Measurements from ENCODE around the gene ENTHD1.

ENTHD1 gene

DNA sequence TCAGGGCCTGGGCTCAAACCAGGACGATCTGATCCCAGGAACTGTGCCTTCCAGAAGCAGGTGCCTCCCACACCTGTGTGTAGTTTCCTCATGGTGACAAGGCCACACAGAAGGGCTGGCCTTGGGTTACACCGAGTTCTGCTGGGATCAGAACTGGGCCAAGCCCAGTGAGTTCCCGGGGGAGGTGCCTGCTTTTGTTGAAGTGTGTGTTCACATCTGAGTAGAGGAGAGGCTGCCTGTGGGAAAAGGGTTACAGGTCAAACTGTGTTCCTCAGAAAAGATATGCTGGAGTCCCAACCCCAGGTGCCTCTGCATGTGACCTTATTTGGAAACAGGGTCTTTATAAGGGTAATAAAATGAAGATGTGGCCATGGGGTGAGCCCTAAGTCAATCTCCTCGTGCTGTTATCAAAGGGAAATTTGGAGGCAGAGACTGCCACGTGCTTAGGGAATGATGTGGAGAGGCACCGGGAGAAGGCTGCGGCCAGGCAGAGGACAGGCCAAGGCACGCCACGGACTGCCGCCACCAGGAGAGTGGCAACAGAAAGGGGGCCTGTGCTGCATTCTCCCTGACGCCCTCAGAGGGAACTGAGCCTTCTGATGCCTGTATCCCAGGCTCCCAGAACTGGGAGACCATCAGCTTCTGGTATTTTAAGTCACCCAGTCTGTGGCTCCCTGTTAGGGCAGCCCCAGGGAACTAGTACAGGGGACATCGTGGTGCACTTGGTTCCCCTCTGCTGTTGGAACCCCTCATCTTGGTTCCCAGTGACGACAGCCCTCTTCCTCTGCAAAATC, 164.2 kb downstream of the ENTHD1 start:
- DNase-seq (ENCODE audit: low spot score) = no peak

DNA sequence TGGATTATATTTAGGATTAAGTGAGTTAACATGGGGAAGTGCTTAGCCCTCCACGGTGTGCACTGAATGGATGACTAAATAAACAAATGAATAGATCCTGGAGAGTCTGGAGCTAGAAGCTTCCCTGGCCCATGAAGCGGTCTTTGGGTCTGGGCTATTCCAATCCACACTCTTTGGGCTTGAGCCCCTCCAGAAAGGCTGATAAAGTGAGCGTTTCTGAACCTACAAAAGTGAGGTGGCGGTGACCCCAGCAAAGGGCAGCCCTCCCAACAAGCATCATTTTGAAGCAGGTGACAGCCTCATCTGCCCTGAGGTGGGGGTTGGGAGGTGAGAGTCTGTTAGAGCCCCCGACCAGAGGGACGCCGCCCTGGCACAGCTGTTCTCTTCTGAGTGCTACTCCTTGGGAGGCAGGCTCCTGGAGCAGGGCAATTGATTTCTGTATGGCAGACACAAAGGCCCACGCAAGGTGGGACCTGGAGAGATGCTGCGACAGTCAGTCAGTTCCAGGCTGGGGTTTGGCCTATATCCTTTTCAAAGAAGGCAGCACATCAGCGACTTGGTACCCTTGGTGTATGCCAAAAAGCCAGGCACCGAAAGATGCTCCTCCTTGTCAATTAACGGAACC, 165.2 kb downstream of the ENTHD1 start:
- DNase-seq (ENCODE audit: low spot score) = no peak

DNA sequence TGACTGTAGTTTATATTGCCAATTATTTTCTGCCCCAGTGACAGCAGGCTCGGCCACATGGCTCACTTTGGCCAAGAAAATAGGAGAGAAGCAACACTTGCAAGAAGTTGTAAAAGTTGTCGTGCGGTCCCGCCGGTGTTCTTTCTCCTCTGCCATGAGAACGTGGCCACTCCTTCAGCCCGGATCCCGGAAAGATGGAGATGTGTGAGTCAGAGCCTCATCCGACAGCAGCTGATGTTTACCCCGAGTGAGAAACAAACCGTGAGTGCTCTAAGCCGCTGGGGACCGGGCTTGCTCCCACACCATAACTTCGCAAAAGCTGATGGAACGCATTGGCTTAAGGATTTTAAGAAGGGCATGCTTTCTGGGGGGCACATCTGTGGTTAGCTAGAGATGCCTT, 166.0 kb downstream of the ENTHD1 start:
- no peak for DNase-seq (ENCODE audit: low spot score)

DNA sequence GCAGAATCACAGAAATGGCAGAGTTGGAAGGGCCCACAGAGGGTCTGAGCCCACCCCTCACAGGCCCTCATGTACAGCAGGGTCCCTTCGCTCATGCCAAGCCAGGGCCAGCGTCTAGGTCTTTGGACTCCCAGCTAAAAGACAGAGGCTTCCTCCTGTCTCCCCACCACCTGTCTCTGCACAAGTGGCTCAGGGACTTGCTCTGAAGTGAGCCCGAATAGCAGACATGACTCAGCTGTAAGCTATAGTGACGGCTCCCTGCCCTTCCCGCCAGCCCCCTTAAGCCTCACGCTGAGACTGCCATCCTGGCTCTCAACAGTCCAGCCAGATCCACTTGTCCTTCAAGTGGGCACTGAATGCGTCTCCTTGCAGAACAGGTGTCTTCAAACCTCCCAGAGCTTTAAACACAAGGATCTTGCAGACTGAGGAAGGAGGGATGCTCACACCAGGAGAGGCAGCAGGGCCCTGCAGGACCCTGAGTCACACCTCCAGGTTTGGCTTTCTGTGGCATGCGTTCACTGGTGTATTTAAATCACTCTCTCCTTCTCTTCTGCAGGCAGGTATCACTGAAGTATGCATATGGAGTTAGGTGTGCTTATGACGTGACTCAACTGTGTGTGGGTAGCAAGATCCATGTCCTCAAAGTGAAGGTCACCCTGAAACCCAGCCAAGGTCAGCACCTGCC, 168.1 kb downstream of the ENTHD1 start:
- no peak for DNase-seq (ENCODE audit: low spot score)

DNA sequence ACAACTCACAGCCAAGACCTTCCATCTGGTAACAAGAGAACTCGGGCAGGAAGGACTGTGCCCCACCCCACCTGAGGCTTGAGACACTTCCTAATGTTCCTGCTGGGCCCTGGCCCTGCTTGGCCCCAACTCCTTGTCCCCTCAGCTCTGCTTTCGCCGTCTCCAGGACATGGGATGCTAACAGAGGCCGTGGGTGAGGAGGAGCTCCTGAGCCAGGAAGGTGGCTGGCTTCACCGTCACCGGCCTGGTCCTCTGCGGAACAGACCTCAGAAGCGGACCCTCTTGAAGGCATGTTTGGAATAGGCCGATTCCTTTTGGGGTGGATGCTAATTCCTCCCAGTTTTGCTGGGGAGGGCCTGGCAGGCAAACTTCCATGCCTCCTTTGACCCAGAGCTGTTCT, 168.7 kb downstream of the ENTHD1 start:
- DNase-seq (ENCODE audit: low spot score) = no peak

DNA sequence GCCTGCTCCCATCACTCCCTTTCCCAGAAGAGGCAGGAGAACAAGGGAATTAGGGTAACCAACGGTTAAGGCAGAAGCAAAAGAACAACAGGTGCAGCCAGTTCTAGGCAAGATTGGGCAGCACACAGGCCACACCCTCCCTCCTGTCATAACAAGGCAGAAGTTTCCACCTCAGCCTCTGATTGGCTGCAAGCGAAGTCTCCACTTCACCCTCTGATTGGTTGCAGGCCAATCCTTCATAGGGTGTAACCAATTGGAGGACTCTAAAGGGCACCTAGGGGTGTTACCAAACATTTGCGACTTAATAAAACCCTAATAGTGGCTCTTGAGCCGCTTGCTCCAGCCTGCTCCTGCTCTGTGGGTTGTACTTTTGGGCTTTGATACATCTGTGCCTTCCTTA, 169.2 kb downstream of the ENTHD1 start:
- no peak for DNase-seq (ENCODE audit: low spot score)

DNA sequence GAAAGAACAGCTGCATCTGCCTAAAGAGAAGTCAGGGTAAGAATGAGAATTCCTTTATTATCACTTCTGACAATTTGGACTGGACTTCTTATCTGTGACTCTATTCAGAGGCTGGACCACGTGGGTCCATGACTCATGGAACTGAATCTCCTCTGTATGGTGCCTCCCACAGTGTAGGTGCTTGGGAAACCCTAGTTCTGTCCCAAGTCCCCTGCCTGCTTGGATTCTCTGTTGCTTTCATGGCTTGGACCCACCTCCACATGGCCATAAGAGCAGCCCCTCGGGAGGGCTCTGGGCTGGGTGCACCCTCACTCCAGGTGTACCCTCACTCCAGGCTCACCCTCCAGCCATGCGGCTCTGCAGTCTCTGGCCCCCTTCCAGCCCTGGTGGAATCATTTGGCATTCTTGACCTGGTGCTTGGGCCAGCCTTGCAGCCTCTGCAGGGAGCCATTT, 169.6 kb downstream of the ENTHD1 start:
- no peak for DNase-seq (ENCODE audit: low spot score)

DNA sequence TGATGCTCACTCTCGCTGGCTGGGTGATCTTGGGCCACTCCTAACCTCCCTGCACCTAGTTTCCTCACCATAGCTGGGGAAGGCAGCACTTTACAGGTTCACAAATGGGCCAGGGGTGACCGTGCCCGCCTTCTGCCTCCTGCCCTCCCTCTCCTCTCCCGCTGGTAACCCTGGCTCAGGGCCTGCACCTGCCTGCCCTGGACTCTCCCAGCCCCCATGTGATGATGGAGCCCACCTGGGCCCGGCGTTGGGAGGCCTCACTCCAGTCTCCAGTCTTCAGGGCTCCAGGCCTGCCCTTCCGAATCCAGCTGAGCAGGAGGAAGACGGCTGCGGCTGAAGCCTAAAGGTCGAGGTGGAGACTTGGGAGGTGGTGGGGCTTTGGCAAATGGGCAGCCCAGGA, 170.1 kb downstream of the ENTHD1 start:
- DNase-seq (ENCODE audit: low spot score) = no peak

DNA sequence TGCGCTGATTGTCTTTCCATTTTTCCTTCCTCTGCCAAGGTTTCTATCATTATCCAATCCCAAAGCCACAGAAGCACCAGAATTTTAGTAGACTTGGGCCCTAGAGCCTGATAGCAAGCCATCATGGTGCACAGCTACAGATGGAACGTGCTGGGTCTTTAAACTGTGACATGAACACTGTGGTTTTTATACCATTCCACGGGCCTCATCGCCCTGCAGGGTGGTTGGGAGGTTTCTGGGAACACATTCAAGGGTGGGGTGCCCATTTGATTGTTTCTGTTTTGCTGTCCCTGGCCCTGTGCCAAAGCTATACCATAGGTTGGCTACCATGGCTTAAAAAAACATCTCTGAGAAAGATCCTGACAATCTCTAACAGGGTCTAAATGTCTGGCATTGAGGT, 171.1 kb downstream of the ENTHD1 start:
- no peak for DNase-seq (ENCODE audit: low spot score)

DNA sequence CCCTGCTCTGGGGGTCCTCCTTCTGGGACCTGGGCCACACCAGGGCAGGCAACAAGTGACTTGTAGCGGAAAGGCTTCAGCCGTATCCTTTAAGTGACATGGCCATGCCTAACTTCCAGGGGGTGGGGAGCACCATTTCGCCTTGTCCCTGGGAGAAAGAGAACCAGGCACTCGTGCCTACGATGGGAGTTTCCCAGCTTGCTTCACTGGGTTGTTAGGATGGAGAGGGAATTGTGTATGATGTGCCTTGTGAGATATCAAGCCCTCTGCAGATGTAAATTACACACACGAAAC, 171.6 kb downstream of the ENTHD1 start:
- no peak for DNase-seq (ENCODE audit: low spot score)

DNA sequence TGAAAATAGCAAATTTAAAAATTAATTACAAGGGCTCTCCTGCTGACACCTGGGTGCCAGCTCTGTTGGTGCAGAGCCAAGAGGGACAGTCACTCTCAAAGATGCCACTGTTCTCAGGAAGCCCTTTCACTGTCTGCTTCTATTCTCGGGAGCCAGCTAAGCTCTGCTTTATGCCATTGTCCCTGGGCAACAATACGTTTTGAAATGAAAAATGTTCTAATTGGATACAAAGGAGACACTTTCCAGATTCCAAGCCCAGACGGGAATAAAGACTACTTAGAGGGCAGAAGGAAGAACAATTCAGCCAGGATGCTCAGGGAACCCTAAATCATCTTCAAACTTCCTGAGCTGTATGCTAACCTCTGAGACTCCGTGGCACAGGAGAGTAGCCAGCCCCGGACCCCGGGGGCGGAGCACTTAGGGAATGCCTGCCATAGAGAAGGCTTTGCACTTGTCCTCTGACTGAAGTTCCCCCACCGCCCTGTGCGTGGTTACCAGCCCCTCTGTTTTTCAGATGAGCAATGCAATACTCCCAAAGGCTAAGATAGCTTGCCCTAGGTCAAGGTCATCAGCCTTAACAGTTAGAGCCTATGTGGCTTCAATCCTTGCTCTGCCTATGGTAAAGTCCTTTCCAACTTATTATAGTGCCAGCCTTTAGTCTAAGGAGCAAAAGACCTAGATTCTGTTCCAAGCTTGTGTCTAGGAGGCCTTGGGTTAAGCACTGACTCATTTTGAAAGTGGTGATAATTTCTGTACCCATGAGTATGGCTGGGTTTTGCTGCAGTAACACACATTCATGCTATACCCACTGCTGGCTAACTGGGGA, 172.1 kb downstream of the ENTHD1 start:
- no peak for DNase-seq (ENCODE audit: low spot score)

DNA sequence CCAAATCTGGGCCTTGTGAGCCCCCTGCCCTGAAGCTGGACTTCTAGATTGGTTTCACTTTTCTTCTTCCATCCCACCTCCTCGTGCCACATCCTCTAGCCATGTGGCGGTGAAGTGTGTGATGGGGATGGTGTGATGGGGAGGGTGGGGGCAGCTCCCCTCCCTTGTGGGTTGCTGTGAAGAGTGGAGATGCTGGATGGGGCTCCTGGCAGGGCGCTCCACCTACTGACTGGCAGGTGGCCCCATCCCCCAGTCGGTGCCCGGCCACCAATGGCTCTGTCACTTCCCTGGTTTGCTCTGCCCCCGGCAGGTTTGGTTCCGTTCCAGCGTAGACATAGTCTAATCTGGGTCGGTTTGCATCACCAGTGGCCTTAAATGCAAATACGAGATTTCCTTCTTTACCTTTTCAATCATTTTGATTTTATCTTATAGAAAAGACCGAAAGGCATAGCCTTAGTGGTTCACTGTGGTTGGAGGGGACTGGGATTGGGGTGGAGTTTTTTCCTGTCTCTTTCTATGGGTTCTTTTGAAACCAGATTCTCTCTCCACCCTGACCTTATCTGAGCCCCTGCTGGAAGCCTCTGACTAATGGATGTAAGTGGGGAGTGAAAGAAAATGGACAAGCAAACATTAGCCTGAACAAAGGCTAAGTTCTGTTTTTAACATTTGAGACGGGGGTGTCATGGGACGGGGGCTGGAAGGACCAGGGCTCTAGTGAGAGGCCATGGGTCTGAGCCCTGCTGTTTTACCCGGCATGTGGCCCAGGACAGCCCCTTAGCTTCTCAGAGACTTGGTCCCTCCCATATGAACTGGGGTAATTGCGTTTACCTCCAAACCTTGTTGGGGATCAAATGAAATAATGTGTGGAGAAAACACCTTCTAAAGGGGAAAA, 173.8 kb downstream of the ENTHD1 start:
- DNase-seq (ENCODE audit: low spot score) = no peak

DNA sequence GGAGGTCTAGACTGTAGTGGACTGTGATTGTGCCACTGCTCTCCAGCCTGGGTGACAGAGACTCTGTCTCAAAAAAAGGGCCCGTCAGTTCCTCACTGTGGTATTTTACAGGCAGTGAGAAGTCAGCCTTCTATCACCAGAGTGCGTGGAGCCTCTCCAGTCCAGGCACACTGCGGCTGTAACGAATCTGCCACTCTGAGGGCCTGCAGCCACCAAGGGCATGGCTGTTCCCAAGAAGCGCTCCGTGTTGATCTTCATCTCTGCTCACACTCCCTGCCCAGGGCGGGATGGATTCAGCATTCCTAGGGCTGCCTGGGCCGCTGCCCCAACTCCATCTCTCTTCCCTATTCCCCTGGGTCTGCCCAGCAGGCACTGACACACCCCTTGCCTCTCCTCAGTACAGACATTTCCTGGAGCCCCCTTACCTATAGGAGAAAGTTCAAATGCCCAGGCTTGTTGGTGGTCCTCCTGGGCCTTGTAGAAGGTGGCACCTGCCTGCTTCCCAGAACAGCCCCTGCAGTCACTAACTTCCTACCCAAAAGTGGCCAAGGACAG, 174.6 kb downstream of the ENTHD1 start:
- no peak for DNase-seq (ENCODE audit: low spot score)

DNA sequence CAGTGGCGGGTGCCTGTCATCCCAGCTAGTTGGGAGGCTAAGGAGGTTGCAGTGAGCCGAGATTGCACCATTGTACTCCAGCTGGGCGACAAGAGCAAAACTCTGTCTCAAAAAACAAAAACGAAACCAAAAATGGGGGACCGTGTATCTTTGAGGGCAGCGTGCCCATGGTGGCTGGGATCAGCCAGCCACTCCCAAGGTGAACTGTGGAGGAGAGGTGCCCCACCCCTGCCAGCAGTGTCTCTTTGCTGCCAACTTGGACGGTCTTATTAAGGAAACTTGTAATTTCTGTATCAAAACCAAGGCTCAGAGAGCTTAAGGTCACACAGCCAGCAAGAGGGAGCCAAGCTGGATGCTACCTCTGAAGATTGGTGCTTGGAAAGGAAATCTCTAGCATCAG, 175.4 kb downstream of the ENTHD1 start:
- DNase-seq (ENCODE audit: low spot score) = no peak

DNA sequence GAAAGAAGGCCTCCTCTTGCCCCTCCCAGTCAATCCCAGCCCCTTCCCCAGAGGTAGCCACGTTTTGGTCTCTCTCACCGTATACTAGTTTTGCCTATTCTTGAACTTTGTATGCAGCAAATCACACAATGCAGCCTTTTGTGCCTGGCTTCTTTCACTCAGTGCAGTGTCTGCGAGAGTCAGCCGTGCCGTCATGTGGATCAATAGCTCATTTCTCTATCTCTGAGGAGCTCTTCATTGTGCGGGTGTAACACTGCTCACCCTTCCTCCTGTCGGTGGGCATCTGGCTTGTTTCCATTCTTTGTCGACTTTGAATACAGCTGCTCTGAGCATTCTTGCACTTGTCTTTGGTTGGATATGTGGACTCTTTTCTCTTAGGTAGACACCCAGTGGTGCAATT, 176.5 kb downstream of the ENTHD1 start:
- DNase-seq (ENCODE audit: low spot score) = no peak

DNA sequence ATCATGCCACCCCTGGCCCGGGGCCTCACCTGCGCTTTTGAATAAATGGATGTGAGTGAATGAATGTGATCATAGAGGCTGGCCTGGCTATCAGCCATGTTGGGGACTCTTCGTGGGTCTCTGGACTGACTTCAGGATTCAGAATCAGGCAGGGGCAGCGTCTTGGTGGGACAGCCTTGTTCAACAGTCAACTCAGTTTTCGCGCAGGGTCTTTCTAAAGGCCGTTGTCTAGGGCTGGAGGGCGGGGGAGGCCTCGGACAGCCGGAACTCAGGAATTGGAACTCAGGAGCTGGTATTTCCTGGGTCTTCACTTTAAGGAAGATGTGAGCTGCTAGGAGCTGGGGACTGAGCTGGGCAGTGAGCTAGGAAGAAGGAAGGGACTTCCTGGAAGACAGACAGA, 177.0 kb downstream of the ENTHD1 start:
- no peak for DNase-seq (ENCODE audit: low spot score)

DNA sequence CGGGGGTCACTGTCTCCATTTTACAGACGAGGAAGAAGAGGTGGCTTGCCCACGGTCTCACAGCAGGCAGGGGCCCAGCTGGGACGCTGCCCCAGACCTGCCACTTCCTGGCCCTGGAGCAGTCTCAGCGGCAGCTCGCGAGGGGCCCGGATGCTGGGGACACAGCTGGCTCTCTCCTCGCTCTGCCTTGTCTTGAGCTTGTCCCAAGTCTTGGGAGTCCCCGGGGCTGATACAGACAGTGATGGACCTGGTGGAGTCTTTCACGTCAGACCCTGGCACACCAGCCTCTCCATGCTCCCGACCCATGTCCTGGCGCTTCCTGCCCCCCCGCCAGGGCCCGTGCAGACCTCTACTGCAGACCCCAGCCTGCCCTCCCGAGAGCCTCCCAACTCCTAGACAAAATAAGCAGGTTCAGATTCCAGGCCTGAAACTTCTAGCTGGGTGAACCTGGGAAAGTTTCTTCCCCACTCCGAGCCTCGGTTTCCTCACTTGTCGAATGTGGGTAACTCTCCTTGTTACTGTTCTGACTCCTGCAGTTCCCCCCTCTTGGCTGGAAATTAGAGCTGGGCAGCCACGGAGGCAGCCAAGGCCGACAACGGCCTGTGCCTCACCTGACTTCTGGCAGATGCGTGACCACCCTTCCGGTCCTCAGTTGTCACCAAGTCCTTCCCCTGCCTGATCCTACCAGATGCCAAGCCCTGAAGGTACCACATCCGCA, 177.6 kb downstream of the ENTHD1 start:
- no peak for DNase-seq (ENCODE audit: low spot score)

DNA sequence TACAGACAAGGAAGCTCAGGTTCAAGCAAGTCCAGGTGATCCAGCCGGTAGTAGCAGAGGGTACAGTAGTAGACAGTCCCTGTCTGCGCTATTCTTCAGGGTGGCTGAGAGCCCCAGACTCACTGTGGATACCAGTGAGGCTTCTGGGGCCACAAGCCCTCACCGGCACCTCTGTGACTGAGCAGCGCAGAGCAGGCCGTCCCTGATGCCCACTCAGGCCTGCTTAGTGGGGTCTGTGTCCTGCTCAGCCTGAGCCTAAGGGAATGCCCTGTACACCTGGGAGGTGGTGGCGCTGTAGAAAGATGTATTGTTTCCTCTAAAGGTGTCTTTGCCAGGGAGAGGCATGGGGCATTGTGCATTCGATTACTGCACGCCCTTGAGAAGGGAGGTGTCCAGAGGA, 179.2 kb downstream of the ENTHD1 start:
- DNase-seq (ENCODE audit: low spot score) = no peak

DNA sequence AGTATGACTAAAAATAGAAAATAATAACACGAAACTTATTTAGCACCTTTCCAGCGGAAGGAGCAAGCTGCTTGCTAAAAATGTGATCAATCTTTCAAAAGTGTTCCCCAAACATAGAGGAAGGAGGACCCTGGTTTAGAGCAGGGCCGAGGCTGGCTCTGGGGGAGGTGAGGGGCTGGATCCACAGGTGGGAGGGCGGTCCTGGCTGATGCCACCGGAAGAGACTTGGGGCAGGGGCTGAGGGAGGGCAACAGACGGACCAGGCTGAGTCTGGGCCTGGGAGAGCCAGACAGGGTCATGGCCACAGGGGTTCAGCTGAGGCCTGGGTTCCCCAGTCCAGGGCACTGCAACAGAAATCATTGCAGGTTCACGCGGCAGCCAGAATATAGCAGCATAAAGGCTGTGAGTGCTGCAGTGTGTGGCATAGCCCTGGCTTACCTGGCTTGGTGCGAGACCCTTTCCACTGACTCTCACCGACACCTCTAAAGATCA, 179.7 kb downstream of the ENTHD1 start:
- no peak for DNase-seq (ENCODE audit: low spot score)

DNA sequence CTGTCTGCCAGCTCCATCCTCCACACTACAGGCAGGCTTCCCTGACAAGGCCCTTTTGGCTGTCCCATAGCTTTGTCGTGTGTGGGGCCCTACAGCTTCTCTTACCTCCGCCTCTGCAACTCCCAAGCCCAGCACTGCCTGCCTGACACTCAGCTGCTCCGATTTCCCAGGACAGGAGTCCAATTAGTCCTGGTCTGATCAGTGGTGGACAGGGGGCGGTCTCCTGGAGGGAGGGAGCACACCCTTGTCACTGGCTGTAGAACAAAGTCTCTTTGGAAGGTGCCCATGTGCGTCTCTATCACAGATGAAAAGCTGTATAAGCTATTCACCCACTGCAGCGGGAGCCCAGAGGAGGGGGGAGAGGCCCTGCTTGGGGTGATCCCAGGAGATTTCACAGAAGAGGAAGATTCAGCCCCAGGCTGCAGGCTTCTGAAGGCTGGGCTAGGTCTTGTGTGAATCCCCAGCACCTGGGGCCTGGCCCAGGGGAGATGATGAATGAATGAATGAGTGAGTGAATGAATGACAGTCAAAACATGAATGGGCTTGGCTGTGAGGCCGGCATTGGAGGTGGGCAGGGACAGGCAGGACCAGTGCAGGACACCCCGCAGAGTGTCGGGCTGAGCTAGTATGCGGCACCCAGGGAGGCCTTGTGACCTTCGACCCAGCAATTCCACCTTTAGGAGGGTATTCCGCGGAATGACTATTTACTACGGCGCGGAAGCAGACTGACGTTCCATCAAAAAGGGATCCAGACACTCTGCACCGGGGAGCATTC, 180.6 kb downstream of the ENTHD1 start:
- no peak for DNase-seq (ENCODE audit: low spot score)
